ENCODE data around the gene PRKCE. TPM values are rescaled to one million over a fixed set of nuclear protein-coding genes. Genes with fewer than 3 reads are reported as not detected.

The PRKCE gene
- total RNA-seq, 1 donor from 2014 or later: 19.4 TPM

GRCh38 chr2:46153996-46154753, 502.7 kb downstream of the PRKCE start:
- intact Hi-C loops (cut with micrococcal nuclease): no loop called here

GRCh38 chr2:46157072-46157965, 505.8 kb downstream of the PRKCE start:
- intact Hi-C loops (cut with micrococcal nuclease): no loop called here

- intact Hi-C loops (cut with micrococcal nuclease): no loop called here
Measured at GRCh38 chr2:46157966-46158310, 506.5 kb downstream of the PRKCE start.

- intact Hi-C loops (cut with micrococcal nuclease): no loop called here
Measured at GRCh38 chr2:46158661-46159060, 507.2 kb downstream of the PRKCE start.

DNA sequence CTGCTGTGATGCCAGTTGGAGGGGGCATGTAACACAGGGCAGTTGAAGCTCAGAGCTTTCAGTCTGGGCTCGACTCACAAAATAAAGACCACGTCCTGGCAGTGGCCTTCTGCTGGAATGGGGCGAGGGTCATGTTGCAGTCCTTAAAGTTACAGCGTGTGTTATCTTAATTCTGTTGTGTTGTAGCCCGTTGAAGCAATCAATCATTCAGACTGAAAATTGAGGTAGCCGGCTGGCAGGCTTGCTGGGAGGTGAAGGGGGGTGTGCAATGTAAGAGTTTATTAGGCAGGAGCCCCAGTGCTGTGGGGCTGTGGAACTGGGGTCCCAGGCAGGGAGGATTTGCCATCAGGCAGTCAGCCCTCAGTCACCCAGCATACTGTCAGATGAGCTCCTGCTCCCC, 508.9 kb downstream of the PRKCE start:
- intact Hi-C loops (cut with micrococcal nuclease): no loop called here

DNA sequence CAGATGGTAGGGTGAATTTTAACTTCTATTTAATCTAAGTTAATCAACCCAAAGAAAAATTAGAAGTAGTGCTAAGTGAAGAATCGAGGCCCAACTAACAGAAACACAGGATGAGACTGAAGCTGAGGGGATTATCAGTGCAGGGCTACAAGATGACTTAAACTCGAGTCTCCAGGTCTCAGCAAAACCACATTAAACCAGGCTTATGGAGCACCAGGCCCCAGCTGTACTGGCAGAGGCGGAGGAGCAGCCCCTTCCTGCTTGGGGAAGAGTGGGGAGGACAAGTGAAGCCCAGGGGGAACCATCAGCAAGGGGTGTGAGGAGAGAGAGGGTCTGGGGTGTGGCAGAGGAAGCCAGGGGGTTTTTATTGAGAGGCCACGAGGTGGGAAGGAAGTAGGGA, 509.8 kb downstream of the PRKCE start:
- intact Hi-C loops (cut with micrococcal nuclease): no loop called here

DNA sequence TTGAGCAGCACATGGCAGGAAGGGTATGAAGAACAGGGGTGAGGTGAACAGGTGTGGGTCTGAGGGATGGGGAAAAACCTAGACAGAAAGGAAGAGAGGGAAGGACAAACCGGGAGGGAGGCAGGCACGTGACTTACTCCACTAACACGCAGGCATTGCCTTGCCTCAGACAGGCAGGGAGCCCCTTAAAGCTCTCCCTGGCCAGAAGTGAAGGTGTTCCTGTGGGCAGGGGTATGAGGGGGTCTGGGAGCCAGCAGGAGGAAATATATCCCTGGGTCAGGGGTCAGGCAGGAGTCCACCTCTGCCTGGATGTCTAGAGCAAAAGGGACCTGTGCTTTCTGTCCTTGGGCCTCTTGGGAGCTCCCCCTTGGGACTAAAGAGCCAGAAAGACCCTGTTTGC, 510.4 kb downstream of the PRKCE start:
- intact Hi-C loops (cut with micrococcal nuclease): no loop called here

- intact Hi-C loops (cut with micrococcal nuclease): no loop called here
Measured at GRCh38 chr2:46162329-46163097, 511.0 kb downstream of the PRKCE start.

DNA sequence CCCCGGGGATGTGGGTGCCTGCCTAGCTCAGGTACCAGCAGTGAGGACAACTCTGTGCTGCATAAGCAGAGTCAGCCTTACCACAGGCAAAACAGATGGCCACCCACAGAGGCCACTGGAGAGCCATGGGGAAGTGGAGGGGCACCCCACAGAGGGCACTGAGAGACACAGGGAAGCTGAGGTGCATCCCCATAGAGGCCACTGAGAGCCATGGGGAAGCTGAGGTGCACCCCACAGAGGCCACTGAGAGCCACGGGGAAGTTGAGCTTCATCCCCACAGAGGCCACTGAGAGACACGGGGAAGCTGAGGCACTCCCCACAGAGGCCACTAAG, 511.6 kb downstream of the PRKCE start:
- intact Hi-C loops (cut with micrococcal nuclease): no loop called here

DNA sequence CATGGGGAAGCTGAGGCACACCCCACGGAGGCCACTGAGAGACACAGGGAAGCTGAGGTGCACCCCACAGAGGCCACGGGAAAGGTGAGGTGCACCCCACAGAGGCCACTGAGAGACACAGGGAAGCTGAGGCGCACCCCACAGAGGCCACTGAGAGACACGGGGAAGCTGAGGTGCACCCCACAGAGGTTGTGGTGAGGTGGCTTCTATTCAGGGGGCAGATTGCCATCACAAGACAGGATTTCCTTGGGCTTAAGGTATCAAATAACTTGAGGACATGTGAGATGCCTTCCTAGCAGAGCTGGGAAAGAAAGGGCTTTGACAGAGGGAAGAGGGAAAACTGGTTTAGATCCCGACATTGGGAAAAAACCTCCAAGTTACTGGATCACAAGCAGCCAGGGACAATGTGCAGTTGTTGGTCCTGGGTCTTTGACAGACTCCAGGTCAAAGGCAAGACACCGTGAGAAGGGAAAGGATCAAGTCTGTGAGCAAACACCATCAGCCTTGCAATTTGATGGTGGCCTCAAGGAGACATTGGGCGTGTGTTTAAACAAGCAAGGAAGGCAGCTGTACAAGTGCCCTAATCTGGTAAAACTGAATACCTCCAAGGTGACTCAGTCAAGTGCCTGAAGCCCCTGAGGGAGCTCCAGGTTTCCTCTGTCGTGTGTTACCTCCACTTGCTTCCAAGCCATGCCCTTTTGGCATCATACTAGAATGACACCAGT, 512.5 kb downstream of the PRKCE start:
- intact Hi-C loops (cut with micrococcal nuclease): no loop called here

DNA sequence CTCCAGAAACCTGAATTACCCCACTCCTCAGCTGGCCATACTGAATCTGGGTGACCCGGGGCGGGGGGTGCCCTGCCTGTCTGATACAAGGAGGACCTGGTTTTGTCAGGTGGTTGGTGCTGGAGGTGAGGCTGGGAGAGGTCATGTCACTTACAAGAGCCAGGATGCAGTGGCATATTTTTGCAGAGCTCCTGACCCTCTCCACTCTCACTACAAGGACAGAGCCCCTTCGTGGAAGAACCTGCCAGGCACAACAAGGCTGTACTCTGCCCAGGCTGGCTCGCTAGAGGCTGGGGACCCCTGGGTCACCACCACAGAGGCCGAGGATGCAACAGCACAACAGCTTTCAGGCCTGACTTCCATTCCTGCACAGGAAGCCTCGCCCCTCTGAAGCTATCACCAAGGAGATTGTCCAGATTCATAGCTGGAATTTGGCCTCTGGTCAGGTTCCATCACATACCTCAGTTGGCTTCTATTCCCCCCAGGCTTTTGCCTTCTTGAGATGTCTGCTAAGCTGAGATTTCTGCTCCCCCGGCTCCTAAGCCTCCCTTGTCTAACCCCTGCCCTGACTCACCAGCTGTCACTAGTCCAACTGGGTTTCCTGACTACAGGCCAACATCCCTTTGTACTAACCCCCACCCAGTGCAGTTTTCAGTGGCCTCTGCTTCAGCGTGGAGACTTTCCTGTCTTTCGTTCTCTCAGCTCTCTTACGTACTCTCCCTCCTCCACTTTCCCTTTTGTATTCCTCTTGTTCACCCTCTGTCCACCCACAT, 513.2 kb downstream of the PRKCE start:
- intact Hi-C loops (cut with micrococcal nuclease): no loop called here

DNA sequence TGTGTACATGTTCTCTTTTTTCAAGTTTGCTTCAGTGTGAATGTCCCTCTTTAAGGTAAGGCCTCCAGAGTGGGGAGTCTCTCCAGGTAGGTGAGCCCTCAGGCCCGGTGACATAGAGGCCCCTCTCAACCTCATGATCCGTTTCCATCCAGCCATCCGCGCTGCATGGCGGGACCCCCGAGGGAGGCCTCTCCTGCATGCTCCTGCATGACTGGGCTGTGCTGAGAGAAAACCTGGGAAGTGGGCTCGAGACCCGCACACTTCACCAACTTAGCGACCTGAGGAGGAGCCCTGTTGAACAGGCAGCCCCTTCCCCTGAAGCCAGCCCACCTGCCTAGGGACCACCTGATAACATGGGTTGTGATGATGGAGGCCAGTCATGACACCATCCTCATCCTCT, 514.4 kb downstream of the PRKCE start:
- intact Hi-C loops (cut with micrococcal nuclease): no loop called here

DNA sequence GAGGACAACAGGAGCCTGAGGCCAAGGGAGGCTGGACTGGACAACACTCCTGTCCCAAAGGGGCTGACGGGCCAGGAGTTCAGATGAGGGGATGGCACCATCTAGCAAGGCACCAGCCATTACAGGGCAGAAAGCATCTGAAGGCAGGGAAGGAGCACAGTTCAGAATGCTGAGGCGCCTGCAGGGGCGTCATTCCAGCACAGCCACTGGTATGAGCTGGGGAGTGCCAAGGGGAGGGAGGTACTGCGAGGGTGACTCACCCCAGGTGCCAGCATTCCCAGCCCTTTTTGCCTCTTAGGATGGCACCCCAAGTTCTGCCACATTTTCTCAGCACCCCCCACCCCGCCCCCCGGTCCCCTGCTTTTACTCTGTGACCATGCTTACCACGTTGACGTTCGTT, 515.9 kb downstream of the PRKCE start:
- intact Hi-C loops (cut with micrococcal nuclease): no loop called here

- intact Hi-C loops (cut with micrococcal nuclease): no loop called here
Measured at GRCh38 chr2:46167924-46168323, 516.4 kb downstream of the PRKCE start.

DNA sequence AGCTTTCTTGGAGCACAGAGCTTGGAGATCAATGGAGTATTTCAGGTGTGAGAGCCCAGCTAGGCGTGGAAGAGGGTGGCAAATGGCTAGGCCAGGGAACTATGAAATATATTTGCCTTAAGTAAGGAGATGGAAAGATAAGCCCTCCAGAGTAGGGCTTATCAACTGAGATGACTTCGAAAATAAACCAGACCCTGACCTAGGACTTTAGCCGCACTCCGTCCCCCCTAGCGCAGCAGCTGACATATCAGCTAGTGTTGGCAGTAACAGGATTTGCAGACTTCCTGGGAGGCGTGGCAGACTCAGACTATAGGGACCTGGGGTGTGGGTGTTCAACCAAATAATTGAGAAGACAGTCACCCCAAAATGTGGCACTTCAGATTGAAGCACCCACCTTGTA, 518.0 kb downstream of the PRKCE start:
- intact Hi-C loops (cut with micrococcal nuclease): no loop called here

- intact Hi-C loops (cut with micrococcal nuclease): no loop called here
Measured at GRCh38 chr2:46170026-46170425, 518.6 kb downstream of the PRKCE start.

DNA sequence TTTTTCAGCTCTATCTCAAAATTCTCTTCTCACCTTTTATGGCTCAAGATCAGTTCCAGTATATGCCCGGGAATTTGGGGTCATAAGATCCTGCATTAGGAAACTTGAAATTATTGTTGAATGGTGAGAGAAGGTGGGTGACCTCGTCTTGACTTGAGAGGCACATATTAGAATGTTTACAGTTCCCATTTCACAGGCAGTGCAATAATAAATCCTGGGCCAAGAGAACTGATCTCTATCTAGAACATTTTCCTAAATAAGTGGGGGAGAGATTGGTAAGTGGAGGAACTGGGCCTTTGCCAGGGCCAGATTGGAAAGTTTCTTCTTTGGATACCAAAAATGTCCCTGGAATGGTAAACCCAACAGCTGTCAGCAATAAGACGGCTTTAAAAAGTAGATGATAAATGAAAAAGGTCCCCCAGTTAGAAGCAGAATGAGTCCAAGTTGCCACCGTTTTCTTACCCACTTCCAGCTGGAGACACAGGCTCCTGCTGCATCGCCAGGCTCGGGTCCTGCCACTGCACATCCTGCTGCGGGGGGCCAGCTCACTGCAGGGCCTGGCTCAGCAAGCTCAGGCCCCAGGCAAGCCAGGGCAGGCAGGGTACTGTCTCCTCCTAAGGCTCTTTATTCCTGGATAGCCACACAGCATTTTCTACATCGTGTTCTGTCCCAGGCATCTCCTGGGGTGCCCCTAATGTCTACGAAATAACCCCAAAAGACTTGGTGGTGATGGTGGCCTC, 519.3 kb downstream of the PRKCE start:
- intact Hi-C loops (cut with micrococcal nuclease): no loop called here

DNA sequence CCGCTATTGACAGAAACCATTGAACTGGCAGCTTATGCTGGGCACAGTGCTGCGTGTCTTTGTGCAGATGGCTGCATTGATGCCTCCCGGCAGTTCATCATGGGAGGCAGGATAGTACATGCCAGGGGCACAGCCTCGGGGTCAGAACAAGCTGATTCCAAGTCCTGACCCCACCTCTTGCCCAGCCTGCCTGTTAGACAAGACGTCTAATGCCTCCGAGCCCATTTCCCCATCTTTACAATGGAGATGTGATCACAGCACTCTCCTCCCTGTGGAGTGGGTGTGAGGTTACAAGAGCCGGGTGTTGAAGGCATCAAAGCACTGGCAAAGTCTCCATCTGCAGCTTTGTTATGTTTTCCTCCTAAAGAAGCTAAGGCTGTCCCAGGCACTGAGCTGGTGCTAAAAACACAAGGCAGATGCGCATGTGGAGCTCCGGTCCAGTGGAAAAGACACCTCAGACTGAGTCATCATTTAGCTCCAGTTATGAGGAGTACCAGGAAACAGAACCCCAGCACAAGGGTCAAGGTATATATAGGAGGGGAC, 520.0 kb downstream of the PRKCE start:
- intact Hi-C loops (cut with micrococcal nuclease): no loop called here

DNA sequence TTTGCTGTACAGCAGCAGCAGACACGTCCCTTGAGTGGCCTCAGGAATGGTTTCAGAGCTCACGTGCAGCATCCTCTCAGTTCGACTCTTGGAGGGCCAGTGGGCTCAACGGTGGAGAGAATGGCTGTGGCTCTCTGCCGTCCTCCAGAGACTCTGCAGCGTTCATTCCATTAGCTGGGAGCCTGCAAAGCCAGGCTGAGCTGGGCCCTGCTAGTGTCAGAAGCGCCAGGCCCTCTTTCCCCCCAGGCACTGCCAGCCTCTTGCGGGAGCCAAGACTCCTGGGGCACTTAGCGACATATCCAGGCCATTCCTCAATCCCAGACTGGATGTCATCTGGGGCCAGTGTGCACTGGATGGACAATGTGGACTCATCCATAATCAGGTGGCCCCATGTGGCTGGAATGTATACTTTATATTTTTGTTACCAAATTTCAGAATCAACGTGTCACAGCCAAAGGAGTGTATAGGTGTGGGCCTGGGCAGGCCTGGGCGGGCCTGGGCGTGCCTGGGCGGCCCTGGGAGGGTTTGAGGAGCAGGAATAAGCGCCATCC, 520.6 kb downstream of the PRKCE start:
- intact Hi-C loops (cut with micrococcal nuclease): no loop called here

Measured in T-helper 2 cell treated with Interferon-gamma antibody and Interleukin-4, amounts not matched to agents 100 ng/mL and 5 ng/mL, for 36 hours (primary cell).